Measurements from ENCODE around the gene PPP1R15B. TPM values are rescaled to one million over a fixed set of nuclear protein-coding genes. Genes with fewer than 3 reads are reported as not detected.

PPP1R15B gene
- total RNA-seq, 4 donors from 2014 or later: 20.5 to 58.9 (median 46.4) TPM

DNA sequence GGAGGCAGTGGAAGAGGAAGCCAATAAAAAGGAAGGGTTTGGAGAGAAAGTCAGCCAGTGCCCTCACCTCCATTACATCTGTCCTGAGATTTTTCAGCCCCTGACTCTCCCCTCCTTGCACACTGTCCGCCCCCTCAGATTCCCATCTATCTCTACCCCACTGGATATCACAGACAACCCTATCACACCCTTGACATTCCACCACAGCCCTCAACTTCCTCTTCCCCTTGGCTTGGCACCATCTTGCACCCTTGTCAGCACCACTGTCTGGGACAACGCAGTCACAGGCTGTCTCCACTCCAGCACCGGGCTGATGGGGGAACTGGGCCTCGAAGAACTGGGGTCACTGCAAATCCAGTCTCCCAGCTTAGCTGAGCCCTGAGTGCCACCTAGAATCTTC lies 37.7 kb downstream of the PPP1R15B start:
- Histone ChIP-seq H3K36me3 (no peaks in the 10 kb centered on the region), H3K27ac (no peak overlapping the region), H3K4me3 (no peak overlapping the region), H3K4me1 (peaks cover 0 to 10% of the 10 kb centered on the region in 2 donors), H3K9me3 (no peaks in the 10 kb centered on the region), H3K27me3 (peaks cover 4 to 9% of the 10 kb centered on the region in 2 donors)
- intact Hi-C loops (cut with DNase I; ENCODE audit: low total_unique reads): no loop called here
- no peak for TF ChIP-seq CTCF (IDR thresholded peaks at IDR 0.05)
- TF ChIP-seq POLR2A (IDR thresholded peaks at IDR 0.05): no peak
- DNase-seq: no peak

DNA sequence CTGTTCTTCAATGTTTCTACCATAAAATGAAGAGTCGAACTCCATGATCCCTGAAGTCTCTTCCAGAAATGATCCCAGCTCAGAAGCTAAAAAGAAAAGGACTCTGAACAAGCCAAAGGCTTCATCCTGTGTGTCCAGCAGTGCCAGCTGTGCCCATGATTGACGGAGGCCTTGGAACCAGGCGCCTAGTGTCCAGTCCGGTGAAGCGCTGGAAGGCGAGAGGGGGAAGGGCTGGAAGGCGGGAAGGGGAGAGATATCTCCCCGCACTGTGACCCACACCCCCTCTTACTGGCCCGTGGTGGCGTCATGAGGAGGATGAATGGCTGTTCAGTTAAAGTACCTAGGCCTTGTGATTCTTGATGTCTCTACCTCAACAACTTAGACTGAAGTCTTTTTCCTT lies 41.4 kb downstream of the PPP1R15B start:
- Histone ChIP-seq H3K27me3 (no peaks in the 10 kb centered on the region), H3K9me3 (no peaks in the 10 kb centered on the region)
- intact Hi-C loops (cut with DNase I; ENCODE audit: low total_unique reads): no loop called here

GRCh38 chr1:204368996-204369726 lies 42.5 kb downstream of the PPP1R15B start:
- H3K9me3 ChIP-seq: no peaks in the 10 kb centered on the region
- TF ChIP-seq CTCF (IDR thresholded peaks at IDR 0.05) (no peak), POLR2A (IDR thresholded peaks at IDR 0.05) (no peak)
- H3K4me1 ChIP-seq: no peaks in the 10 kb centered on the region
- H3K27ac ChIP-seq: no peak overlapping the region
- intact Hi-C loops (cut with DNase I; ENCODE audit: low total_unique reads): loop anchor here (5.0 kb wide), 2 partner anchors 207 to 512 kb away; no protein-coding TSS in a partner anchor
- no peaks in the 10 kb centered on the region for H3K27me3 ChIP-seq
- H3K36me3 ChIP-seq: no peaks in the 10 kb centered on the region
- no peak for DNase-seq
- H3K4me3 ChIP-seq: no peak overlapping the region

More for the DNA sequence above, 41.4 kb downstream of the PPP1R15B start:
- Histone ChIP-seq H3K27ac (no peak overlapping the region), H3K4me3 (no peak overlapping the region), H3K4me1 (no peaks in the 10 kb centered on the region), H3K36me3 (no peaks in the 10 kb centered on the region)
- no peak for TF ChIP-seq POLR2A (IDR thresholded peaks at IDR 0.05)
- no peak for TF ChIP-seq CTCF (IDR thresholded peaks at IDR 0.05)
- no peak for DNase-seq

DNA sequence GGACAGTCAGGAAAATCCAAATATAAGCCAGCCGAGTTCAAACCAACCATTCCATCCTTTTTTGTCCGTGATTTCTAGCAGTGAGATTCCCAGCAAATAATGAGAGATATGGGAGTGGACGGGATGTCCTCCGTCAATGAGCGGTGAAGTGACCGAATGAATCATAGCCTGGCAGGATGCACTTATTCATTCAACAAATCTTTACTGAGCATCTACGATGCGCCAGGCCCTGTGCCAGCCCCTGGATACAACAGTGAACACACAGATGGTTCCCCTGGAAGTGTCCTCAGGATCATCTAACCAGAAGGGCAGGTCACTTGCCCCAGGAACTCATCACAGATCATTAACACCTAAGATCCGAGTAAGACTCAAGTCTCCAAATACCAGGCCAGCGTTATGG lies 43.7 kb downstream of the PPP1R15B start:
- no peaks in the 10 kb centered on the region for H3K4me1 ChIP-seq
- H3K36me3 ChIP-seq: no peaks in the 10 kb centered on the region
- DNase-seq: no peak
- intact Hi-C loops (cut with DNase I; ENCODE audit: low total_unique reads): loop anchor here (5.0 kb wide), 2 partner anchors 206 to 511 kb away; no protein-coding TSS in a partner anchor
- no peaks in the 10 kb centered on the region for H3K9me3 ChIP-seq
- no peak overlapping the region for H3K27ac ChIP-seq
- H3K4me3 ChIP-seq: no peak overlapping the region
- TF ChIP-seq POLR2A (IDR thresholded peaks at IDR 0.05): no peak
- TF ChIP-seq CTCF (IDR thresholded peaks at IDR 0.05): no peak
- H3K27me3 ChIP-seq: no peaks in the 10 kb centered on the region

GRCh38 chr1:204367193-204367858 lies 44.3 kb downstream of the PPP1R15B start:
- H3K27ac ChIP-seq: no peak overlapping the region
- intact Hi-C loops (cut with DNase I; ENCODE audit: low total_unique reads): loop anchor here (5.0 kb wide), 2 partner anchors 205 to 510 kb away; no protein-coding TSS in a partner anchor
- TF ChIP-seq POLR2A (IDR thresholded peaks at IDR 0.05): no peak
- TF ChIP-seq CTCF (IDR thresholded peaks at IDR 0.05): no peak
- no peak overlapping the region for H3K4me3 ChIP-seq
- DNase-seq: no peak
- no peaks in the 10 kb centered on the region for H3K9me3 ChIP-seq
- H3K27me3 ChIP-seq: no peaks in the 10 kb centered on the region
- H3K36me3 ChIP-seq: no peaks in the 10 kb centered on the region
- H3K4me1 ChIP-seq: no peaks in the 10 kb centered on the region

Measured in uterus (tissue), 4 donors.